Panc1 (cell line): ENCODE results near the gene PHKG1.

Source experiments
- POLR2AphosphoS5 ChIP-seq: IDR thresholded peaks from 2 replicates; pipeline ENCODE4 v1.6.1; 2012; ENCODE audit warnings: mild to moderate bottlenecking, low read depth, low read length, moderate library complexity
- SIN3A ChIP-seq: IDR thresholded peaks from 2 replicates; pipeline ENCODE4 v1.6.1; 2012; ENCODE audit warnings: low read depth, mild to moderate bottlenecking, low read length, moderate library complexity, borderline replicate concordance; ENCODE audit not compliant: insufficient read depth
- TF ChIP-seq, protein P1 (sequence below): fragments of 450-650 bp; IDR thresholded peaks from 2 replicates; pipeline ENCODE4 v1.5.1; 2017; ENCODE audit warnings: mild to moderate bottlenecking
- TF ChIP-seq, protein P2 (sequence below), 2 experiments: IDR thresholded peaks; 2 replicates each; pipeline ENCODE4 v1.6.1; 2011 to 2012; ENCODE audit warnings: low read depth in 2 of 2, control low read depth in 1 of 2, low read length in 1 of 2, mild to moderate bottlenecking in 1 of 2, moderate library complexity in 1 of 2; ENCODE audit not compliant: insufficient read depth in 1 of 2

DNA sequence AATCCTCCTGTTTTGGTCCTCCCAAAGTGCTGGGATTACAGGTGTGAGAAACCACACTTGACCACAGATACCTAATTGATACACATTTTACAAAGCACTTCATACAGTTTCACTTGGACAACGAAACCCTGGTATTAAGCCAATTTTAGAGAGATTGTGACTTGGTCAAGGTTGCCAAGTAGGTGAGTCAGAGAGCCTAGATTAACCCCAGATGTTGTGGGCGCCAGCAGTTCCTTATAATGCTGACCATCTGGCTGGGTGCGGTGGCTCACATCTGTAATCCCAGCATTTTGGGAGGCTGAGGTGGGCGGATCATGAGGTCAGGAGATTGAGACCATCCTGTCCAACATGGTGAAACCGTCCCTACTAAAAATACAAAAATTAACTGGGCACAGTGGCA lies 4.9 kb upstream of the PHKG1 start:
- TF ChIP-seq SIN3A (no peak), POLR2AphosphoS5 (no peak)
- TF ChIP-seq, protein P1, sequence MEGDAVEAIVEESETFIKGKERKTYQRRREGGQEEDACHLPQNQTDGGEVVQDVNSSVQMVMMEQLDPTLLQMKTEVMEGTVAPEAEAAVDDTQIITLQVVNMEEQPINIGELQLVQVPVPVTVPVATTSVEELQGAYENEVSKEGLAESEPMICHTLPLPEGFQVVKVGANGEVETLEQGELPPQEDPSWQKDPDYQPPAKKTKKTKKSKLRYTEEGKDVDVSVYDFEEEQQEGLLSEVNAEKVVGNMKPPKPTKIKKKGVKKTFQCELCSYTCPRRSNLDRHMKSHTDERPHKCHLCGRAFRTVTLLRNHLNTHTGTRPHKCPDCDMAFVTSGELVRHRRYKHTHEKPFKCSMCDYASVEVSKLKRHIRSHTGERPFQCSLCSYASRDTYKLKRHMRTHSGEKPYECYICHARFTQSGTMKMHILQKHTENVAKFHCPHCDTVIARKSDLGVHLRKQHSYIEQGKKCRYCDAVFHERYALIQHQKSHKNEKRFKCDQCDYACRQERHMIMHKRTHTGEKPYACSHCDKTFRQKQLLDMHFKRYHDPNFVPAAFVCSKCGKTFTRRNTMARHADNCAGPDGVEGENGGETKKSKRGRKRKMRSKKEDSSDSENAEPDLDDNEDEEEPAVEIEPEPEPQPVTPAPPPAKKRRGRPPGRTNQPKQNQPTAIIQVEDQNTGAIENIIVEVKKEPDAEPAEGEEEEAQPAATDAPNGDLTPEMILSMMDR: no peak
- TF ChIP-seq, protein P2, sequence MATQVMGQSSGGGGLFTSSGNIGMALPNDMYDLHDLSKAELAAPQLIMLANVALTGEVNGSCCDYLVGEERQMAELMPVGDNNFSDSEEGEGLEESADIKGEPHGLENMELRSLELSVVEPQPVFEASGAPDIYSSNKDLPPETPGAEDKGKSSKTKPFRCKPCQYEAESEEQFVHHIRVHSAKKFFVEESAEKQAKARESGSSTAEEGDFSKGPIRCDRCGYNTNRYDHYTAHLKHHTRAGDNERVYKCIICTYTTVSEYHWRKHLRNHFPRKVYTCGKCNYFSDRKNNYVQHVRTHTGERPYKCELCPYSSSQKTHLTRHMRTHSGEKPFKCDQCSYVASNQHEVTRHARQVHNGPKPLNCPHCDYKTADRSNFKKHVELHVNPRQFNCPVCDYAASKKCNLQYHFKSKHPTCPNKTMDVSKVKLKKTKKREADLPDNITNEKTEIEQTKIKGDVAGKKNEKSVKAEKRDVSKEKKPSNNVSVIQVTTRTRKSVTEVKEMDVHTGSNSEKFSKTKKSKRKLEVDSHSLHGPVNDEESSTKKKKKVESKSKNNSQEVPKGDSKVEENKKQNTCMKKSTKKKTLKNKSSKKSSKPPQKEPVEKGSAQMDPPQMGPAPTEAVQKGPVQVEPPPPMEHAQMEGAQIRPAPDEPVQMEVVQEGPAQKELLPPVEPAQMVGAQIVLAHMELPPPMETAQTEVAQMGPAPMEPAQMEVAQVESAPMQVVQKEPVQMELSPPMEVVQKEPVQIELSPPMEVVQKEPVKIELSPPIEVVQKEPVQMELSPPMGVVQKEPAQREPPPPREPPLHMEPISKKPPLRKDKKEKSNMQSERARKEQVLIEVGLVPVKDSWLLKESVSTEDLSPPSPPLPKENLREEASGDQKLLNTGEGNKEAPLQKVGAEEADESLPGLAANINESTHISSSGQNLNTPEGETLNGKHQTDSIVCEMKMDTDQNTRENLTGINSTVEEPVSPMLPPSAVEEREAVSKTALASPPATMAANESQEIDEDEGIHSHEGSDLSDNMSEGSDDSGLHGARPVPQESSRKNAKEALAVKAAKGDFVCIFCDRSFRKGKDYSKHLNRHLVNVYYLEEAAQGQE (IDR thresholded peaks at IDR 0.05; ENCODE audit: insufficient read depth in 1 of 2, low read depth in 2 of 2, low read length in 1 of 2): no peak
